GM23338 (cell line): ENCODE data around the gene OR51A7. TPM values are rescaled to one million over a fixed set of nuclear protein-coding genes. Genes with fewer than 3 reads are reported as not detected.
A peak's percentile ranks its signal among the peaks of the same experiment; 100 is the strongest.

Experiments
- ATAC-seq: fragments of 200-7000 bp; cut with Tn5 transposase; 3 replicates; pipeline ENCODE4 v1.9.1; 2020
- DNase-seq: peaks from one replicate; pipeline ENCODE4 v3.0.0-alpha.2; 2015; ENCODE audit warnings: low spot score
- H2AFZ ChIP-seq: fragments of 200-600 bp; sonication (generic); 2 replicates; pipeline ENCODE4 v1.8.0; 2016; ENCODE audit warnings: antibody characterized with exemption, mild to moderate bottlenecking, moderate library complexity
- H3F3A ChIP-seq: fragments of 200-600 bp; sonication (generic); replicated peaks from 2 replicates; pipeline ENCODE4 v1.8.0; 2017; ENCODE audit warnings: antibody characterized with exemption, mixed run types, low read depth
- H3K27ac ChIP-seq: fragments of 200-600 bp; sonication (generic); 2 replicates; pipeline ENCODE4 v1.6.1; 2016; ENCODE audit warnings: low read depth
- H3K27me3 ChIP-seq: fragments of 200-600 bp; sonication (generic); 2 replicates; pipeline ENCODE4 v1.8.0; 2016; ENCODE audit warnings: mild to moderate bottlenecking, mixed run types, moderate library complexity; ENCODE audit not compliant: insufficient read depth
- H3K36me3 ChIP-seq: fragments of 200-600 bp; sonication (generic); 2 replicates; pipeline ENCODE4 v1.8.0; 2016; ENCODE audit warnings: mild to moderate bottlenecking; ENCODE audit not compliant: insufficient read depth
- H3K4me1 ChIP-seq: fragments of 200-600 bp; sonication (generic); 2 replicates; pipeline ENCODE4 v1.8.0; 2016; ENCODE audit warnings: mild to moderate bottlenecking, moderate library complexity; ENCODE audit not compliant: insufficient read depth
- H3K4me2 ChIP-seq: fragments of 200-600 bp; sonication (generic); 2 replicates; pipeline ENCODE4 v1.7.1; 2017; ENCODE audit warnings: mixed run types
- H3K4me3 ChIP-seq: fragments of 200-600 bp; sonication (generic); 2 replicates; pipeline ENCODE4 v1.6.1; 2016; ENCODE audit warnings: mixed run types
- H3K79me2 ChIP-seq: fragments of 200-600 bp; sonication (generic); replicated peaks from 2 replicates; pipeline ENCODE4 v1.8.0; 2017; ENCODE audit warnings: mild to moderate bottlenecking; ENCODE audit not compliant: insufficient read depth
- H3K9me2 ChIP-seq: fragments of 200-600 bp; sonication (generic); 2 replicates; pipeline ENCODE4 v1.8.0; 2017; ENCODE audit not compliant: insufficient read depth
- H4K20me1 ChIP-seq: fragments of 200-600 bp; sonication (generic); replicated peaks from 2 replicates; pipeline ENCODE4 v1.8.0; 2017; ENCODE audit warnings: mild to moderate bottlenecking; ENCODE audit not compliant: insufficient read depth
- H3K27ac Mint-ChIP-seq: 2 replicates; pipeline ENCODE4 v1.8.0; 2020; ENCODE audit warnings: inconsistent platforms, mild to moderate bottlenecking, moderate library complexity, mixed read lengths
- H3K27me3 Mint-ChIP-seq: 3 replicates; pipeline ENCODE4 v1.8.0; 2022; ENCODE audit warnings: low read depth, mild to moderate bottlenecking, moderate library complexity, mixed read lengths, inconsistent platforms; ENCODE audit not compliant: insufficient read depth, poor library complexity
- H3K36me3 Mint-ChIP-seq: 3 replicates; pipeline ENCODE4 v1.8.0; 2021; ENCODE audit warnings: low read depth, mild to moderate bottlenecking, inconsistent platforms, moderate library complexity, mixed read lengths
- H3K4me1 Mint-ChIP-seq: 3 replicates; pipeline ENCODE4 v1.8.0; 2020; ENCODE audit warnings: mild to moderate bottlenecking, inconsistent platforms, mixed read lengths
- H3K4me3 Mint-ChIP-seq: 3 replicates; pipeline ENCODE4 v1.8.0; 2021; ENCODE audit warnings: moderate library complexity, mild to moderate bottlenecking, inconsistent platforms, mixed read lengths
- H3K9me3 Mint-ChIP-seq: 3 replicates; pipeline ENCODE4 v1.8.0; 2020; ENCODE audit warnings: moderate library complexity, mild to moderate bottlenecking, inconsistent platforms, mixed read lengths
- CREB1 ChIP-seq: fragments of 250-450 bp; sonication (Bioruptor Pico); IDR thresholded peaks from 2 replicates; pipeline ENCODE4 v1.5.0; 2020; ENCODE audit warnings: low read depth, mild to moderate bottlenecking, moderate library complexity
- CTCF ChIP-seq, 2 experiments: fragments of 200-600 bp in 1 of 2; sonication (generic) in 1 of 2; conservative IDR thresholded peaks; 2 replicates each; pipeline versions ENCODE4 v1.5.1 to v1.6.1; 2016 to 2017; ENCODE audit warnings: antibody characterized with exemption in 2 of 2, low read depth in 2 of 2, mild to moderate bottlenecking in 2 of 2, moderate library complexity in 1 of 2
- ETS1 ChIP-seq: IDR thresholded peaks from 2 replicates; pipeline ENCODE4 v1.6.1; 2016; ENCODE audit warnings: antibody characterized with exemption
- EZH2 ChIP-seq: fragments of 200-600 bp; sonication (generic); IDR thresholded peaks from one replicate; pipeline ENCODE4 v1.8.0; 2017; ENCODE audit warnings: antibody characterized with exemption, mild to moderate bottlenecking, low read depth; ENCODE audit not compliant: unreplicated experiment
- EZH2phosphoT487 ChIP-seq: fragments of 200-600 bp; sonication (generic); IDR thresholded peaks from one replicate; pipeline ENCODE4 v1.8.1; 2018; ENCODE audit warnings: antibody characterized with exemption; ENCODE audit not compliant: unreplicated experiment
- JUNB ChIP-seq: IDR thresholded peaks from one replicate; pipeline ENCODE4 v1.6.1; 2016; ENCODE audit warnings: antibody characterized with exemption; ENCODE audit not compliant: unreplicated experiment
- NANOG ChIP-seq: IDR thresholded peaks from 2 replicates; pipeline ENCODE4 v1.6.1; 2016; ENCODE audit warnings: antibody characterized with exemption, borderline replicate concordance
- POLR2AphosphoS5 ChIP-seq: IDR thresholded peaks from 2 replicates; pipeline ENCODE4 v1.6.1; 2016; ENCODE audit warnings: antibody characterized with exemption, low read depth
- REST ChIP-seq: IDR thresholded peaks from one replicate; pipeline ENCODE4 v1.6.1; 2018; ENCODE audit warnings: antibody characterized with exemption; ENCODE audit not compliant: unreplicated experiment
- STAT1 ChIP-seq: IDR thresholded peaks from one replicate; pipeline ENCODE4 v1.6.1; 2016; ENCODE audit warnings: antibody characterized with exemption; ENCODE audit not compliant: unreplicated experiment
- ZNF114 ChIP-seq: fragments of 250-450 bp; sonication (Bioruptor Pico); IDR thresholded peaks from 2 replicates; pipeline ENCODE4 v1.5.0; 2020; ENCODE audit warnings: mild to moderate bottlenecking, moderate library complexity
- ZNF331 ChIP-seq: fragments of 250-450 bp; sonication (Bioruptor Pico); IDR thresholded peaks from 2 replicates; pipeline ENCODE4 v1.5.0; 2020; ENCODE audit warnings: low read depth, mild to moderate bottlenecking, moderate library complexity
- ZNF462 ChIP-seq: fragments of 250-450 bp; sonication (Bioruptor Pico); IDR thresholded peaks from 2 replicates; pipeline ENCODE4 v1.5.0; 2020; ENCODE audit warnings: mild to moderate bottlenecking, moderate library complexity
- polyA plus RNA-seq: library from polyadenylated mRNA; unstranded; fragments of >200 nt; fragmentation: Nextera tagmentation; extraction: Ambion mirVana; gene quantifications from 2 replicates; pipeline ENCODE4 v1.2.1, GENCODE V29; 2016
- total RNA-seq: library from RNA; depleted of rRNA; stranded (reverse); fragments of >200 nt; shearing (Covaris generic); gene quantifications from 2 replicates; pipeline ENCODE4 v1.2.3, GENCODE V29; 2014

Gene OR51A7
- total and polyA plus RNA-seq, 2 experiments from 2014 or later = not detected

- ATAC-seq = no peak
- Histone ChIP-seq H3K4me3 (no peak overlapping the region), H3K9me2 (0 out of 2 replicates have a peak, but pooled peaks cover 5% of the 10 kb centered on the region), H3F3A (no peaks in the 10 kb centered on the region), H3K27ac (no peak overlapping the region), H2AFZ (no peak overlapping the region), H3K36me3 (no peaks in the 10 kb centered on the region), H3K4me1 (peaks cover 16% of the 10 kb centered on the region), H4K20me1 (no peaks in the 10 kb centered on the region), H3K4me2 (peak overlapping the region; percentile 42), H3K27me3 (no peaks in the 10 kb centered on the region), H3K79me2 (no peaks in the 10 kb centered on the region)
- DNase-seq = no peak
- peaks cover 31% of the 10 kb centered on the region for H3K4me1 Mint-ChIP-seq
- H3K4me3 Mint-ChIP-seq = no peak overlapping the region
- H3K9me3 Mint-ChIP-seq = peaks cover 6% of the 10 kb centered on the region
- no peak for TF ChIP-seq EZH2
- TF ChIP-seq ZNF331 (CRISPR knock-in tag) = no peak
- TF ChIP-seq POLR2AphosphoS5 = no peak
- no peak for TF ChIP-seq ZNF462 (CRISPR knock-in tag)
- TF ChIP-seq EZH2phosphoT487 = no peak
- TF ChIP-seq CTCF (conservative IDR thresholded peaks at IDR 0.05; ENCODE audit: low read depth in 2 of 2) = no peak
- no peak for TF ChIP-seq ZNF114 (CRISPR knock-in tag)
- no peak for TF ChIP-seq JUNB
- no peak for TF ChIP-seq CREB1 (CRISPR knock-in tag)
- no peak for TF ChIP-seq ETS1
- TF ChIP-seq NANOG = no peak
- no peak for TF ChIP-seq REST
- no peak for TF ChIP-seq STAT1
- peaks cover 1% of the 10 kb centered on the region for H3K27me3 Mint-ChIP-seq
- 0 out of 3 replicates have a peak, but pooled peaks cover 4% of the 10 kb centered on the region for H3K36me3 Mint-ChIP-seq
- no peak overlapping the region for H3K27ac Mint-ChIP-seq
Measured at GRCh38 chr11:4863876-4864275, 39.7 kb upstream of the OR51A7 start.
